Glutamatergic neuron (in vitro differentiated cells): ENCODE results near the gene CRABP1. TPM values are rescaled to one million over a fixed set of nuclear protein-coding genes. Genes with fewer than 3 reads are reported as not detected.

ENCODE experiments used
- DNase-seq: peaks from one replicate; pipeline ENCODE4 v3.0.0; 2022
- H3K27ac Mint-ChIP-seq: one replicate; pipeline ENCODE4 v1.8.0; 2020; ENCODE audit warnings: mild to moderate bottlenecking, mixed read lengths, inconsistent platforms; ENCODE audit not compliant: unreplicated experiment
- H3K27me3 Mint-ChIP-seq: one replicate; pipeline ENCODE4 v1.8.0; 2020; ENCODE audit warnings: mild to moderate bottlenecking, moderate library complexity, mixed read lengths, inconsistent platforms; ENCODE audit not compliant: unreplicated experiment
- H3K36me3 Mint-ChIP-seq: one replicate; pipeline ENCODE4 v1.8.0; 2020; ENCODE audit warnings: mild to moderate bottlenecking, mixed read lengths, inconsistent platforms; ENCODE audit not compliant: unreplicated experiment
- H3K4me1 Mint-ChIP-seq: one replicate; pipeline ENCODE4 v1.8.0; 2020; ENCODE audit warnings: mild to moderate bottlenecking, low read depth, mixed read lengths, inconsistent platforms; ENCODE audit not compliant: unreplicated experiment
- H3K4me3 Mint-ChIP-seq: one replicate; pipeline ENCODE4 v1.8.0; 2020; ENCODE audit warnings: mild to moderate bottlenecking, mixed read lengths, inconsistent platforms; ENCODE audit not compliant: unreplicated experiment
- H3K9me3 Mint-ChIP-seq: one replicate; pipeline ENCODE4 v1.8.0; 2020; ENCODE audit warnings: mild to moderate bottlenecking, moderate library complexity, mixed read lengths, inconsistent platforms; ENCODE audit not compliant: unreplicated experiment
- total RNA-seq: library from RNA; stranded (reverse); fragmentation: NEBNext Ultra II Directional; extraction: Animal tissue kit (Norgen Biotek cat#: 25700); gene quantifications from one replicate; pipeline ENCODE4 v1.2.1, GENCODE V29; 2021; ENCODE audit not compliant: unreplicated experiment
- TF ChIP-seq, protein P1 (sequence below): fragments of 200-600 bp; sonication (generic); IDR thresholded peaks from one replicate; pipeline ENCODE4 v1.5.0; 2021; ENCODE audit not compliant: partially characterized antibody, unreplicated experiment

Gene CRABP1
- total RNA-seq, 1 donor from 2014 or later: 314 TPM

DNA sequence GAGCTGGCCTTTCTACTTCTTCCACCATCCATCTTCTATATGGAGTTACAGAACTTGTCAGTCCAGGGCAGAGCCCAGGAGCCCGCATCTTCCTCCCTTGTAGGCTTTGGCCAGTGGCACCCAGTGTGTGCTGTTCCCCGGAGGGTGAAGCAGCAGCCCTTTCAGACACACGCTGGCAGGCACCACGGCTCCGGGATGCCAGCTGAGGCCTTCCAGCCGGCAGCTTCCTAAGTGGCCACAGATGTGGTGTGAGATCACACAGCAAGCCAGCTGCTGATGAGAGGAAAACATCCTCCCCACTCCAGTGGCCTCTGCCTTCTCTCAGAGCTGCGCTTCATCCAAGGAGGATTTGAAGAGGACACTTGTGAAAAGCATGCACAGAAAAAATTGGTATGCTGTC is 24.1 kb downstream of the CRABP1 start:
- H3K27me3 Mint-ChIP-seq: peaks cover 2% of the 10 kb centered on the region
- TF ChIP-seq, protein P1, sequence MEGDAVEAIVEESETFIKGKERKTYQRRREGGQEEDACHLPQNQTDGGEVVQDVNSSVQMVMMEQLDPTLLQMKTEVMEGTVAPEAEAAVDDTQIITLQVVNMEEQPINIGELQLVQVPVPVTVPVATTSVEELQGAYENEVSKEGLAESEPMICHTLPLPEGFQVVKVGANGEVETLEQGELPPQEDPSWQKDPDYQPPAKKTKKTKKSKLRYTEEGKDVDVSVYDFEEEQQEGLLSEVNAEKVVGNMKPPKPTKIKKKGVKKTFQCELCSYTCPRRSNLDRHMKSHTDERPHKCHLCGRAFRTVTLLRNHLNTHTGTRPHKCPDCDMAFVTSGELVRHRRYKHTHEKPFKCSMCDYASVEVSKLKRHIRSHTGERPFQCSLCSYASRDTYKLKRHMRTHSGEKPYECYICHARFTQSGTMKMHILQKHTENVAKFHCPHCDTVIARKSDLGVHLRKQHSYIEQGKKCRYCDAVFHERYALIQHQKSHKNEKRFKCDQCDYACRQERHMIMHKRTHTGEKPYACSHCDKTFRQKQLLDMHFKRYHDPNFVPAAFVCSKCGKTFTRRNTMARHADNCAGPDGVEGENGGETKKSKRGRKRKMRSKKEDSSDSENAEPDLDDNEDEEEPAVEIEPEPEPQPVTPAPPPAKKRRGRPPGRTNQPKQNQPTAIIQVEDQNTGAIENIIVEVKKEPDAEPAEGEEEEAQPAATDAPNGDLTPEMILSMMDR: no peak
- no peaks in the 10 kb centered on the region for H3K9me3 Mint-ChIP-seq
- H3K27ac Mint-ChIP-seq: peak overlapping the region; percentile 29
- DNase-seq: peak; percentile 27
- no peak overlapping the region for H3K4me3 Mint-ChIP-seq
- no peaks in the 10 kb centered on the region for H3K36me3 Mint-ChIP-seq
- H3K4me1 Mint-ChIP-seq: peaks cover 11% of the 10 kb centered on the region

DNA sequence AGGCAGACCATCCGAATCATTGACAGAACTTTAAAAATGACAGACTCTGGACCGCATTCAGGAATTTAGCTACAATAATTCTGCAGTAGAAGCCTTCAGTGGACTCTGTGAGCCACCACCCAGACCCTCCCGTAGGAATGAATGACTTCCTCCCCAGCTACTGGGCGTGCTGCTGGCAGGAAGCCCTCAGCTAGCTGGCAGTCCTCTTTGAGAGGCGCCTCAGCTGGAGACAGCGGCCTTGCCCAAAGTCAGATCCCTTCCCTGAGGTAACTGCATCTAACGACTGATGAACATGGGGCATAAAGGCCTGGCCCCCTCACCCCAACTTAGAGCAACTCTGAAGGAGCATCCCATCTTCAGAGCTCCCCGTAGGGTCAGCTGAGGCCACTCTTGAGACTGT is 25.8 kb downstream of the CRABP1 start:
- TF ChIP-seq, protein P1: no peak
- Mint-ChIP-seq H3K36me3 (no peaks in the 10 kb centered on the region), H3K9me3 (no peaks in the 10 kb centered on the region), H3K4me1 (peaks cover 11% of the 10 kb centered on the region), H3K27me3 (peaks cover 4% of the 10 kb centered on the region), H3K27ac (no peak overlapping the region), H3K4me3 (no peak overlapping the region)
- DNase-seq: no peak

DNA sequence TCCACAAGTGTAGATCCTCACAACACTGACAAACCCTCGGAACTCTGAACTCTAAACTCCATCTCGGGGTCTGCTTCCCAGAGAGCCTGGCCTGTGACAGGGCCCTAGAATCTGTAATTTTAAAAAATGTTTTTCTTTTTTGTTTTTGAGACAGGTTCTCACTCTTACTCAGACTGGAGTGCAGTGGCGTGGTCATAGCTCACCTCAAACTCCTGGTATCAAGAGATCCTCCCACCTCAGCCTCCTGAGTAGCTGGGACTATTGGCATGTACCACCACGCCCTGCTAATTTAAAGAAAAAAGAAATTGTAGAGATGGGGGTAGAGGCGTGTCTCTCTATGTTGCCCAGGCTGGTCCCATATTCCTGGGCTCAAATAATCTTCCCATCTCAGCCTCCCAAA is 26.2 kb downstream of the CRABP1 start:
- Mint-ChIP-seq H3K27ac (no peak overlapping the region), H3K4me1 (peaks cover 11% of the 10 kb centered on the region), H3K9me3 (no peaks in the 10 kb centered on the region), H3K27me3 (peaks cover 4% of the 10 kb centered on the region), H3K4me3 (no peak overlapping the region), H3K36me3 (no peaks in the 10 kb centered on the region)
- DNase-seq: no peak
- TF ChIP-seq, protein P1: no peak

DNA sequence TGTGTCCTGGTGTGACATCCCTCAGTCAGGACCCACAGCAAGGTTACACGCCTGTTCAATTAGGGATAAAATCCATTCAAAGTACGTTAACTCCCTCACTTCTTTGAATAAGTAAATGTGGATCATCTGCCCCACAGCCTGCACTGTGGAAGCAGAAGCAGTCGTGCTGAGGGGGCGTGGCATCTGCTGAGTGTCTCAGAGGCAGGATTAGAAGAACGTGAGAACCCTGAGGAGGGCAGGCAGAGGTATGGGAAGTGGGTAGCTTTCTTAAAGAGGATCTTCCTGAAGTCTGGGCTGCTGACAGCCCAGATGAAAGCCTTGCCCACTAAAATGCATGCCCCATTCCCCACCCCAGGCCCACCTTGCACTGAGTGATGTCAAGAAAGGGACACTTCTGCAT is 28.5 kb downstream of the CRABP1 start:
- Mint-ChIP-seq H3K36me3 (no peaks in the 10 kb centered on the region), H3K9me3 (no peaks in the 10 kb centered on the region), H3K4me1 (peaks cover 5% of the 10 kb centered on the region), H3K27ac (no peak overlapping the region), H3K4me3 (no peak overlapping the region), H3K27me3 (peaks cover 4% of the 10 kb centered on the region)
- TF ChIP-seq, protein P1: no peak
- DNase-seq: peak; percentile 35

DNA sequence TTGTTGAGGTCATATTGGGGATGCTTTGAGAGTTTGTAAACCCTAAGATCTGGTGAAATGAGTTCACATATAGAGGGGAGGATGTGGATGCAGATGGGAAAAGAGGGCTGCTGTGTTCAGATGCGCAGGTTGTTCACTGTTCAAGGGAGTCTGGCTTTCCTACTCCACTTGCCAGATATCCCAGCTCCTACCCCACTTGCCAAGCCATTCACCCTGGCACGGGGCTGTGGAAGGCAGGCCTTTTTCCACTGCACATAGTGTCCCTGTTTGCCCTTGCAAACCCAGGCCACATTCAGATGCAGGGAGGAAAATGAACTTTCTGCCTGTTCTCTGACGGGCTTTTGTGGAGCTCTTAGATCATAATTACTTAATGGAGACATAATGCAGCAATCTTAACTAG is 29.0 kb downstream of the CRABP1 start:
- no peak overlapping the region for H3K4me3 Mint-ChIP-seq
- no peak overlapping the region for H3K27ac Mint-ChIP-seq
- no peak for DNase-seq
- TF ChIP-seq, protein P1: no peak
- no peaks in the 10 kb centered on the region for H3K9me3 Mint-ChIP-seq
- no peaks in the 10 kb centered on the region for H3K36me3 Mint-ChIP-seq
- H3K4me1 Mint-ChIP-seq: peaks cover 4% of the 10 kb centered on the region
- peaks cover 4% of the 10 kb centered on the region for H3K27me3 Mint-ChIP-seq
